NCI-H524 (cell line): Measurements from ENCODE around the gene USP48.

Experiments used
- DNase-seq, 2 experiments: peaks; one replicate each; lab custom pipeline; 2025; lab: John Stamatoyannopoulos, UW

Gene USP48

GRCh38 chr1:21668232-21668950 lies 114.6 kb downstream of the USP48 start:
- peak in 1 of 2 experiments; percentile 14 for DNase-seq

DNA sequence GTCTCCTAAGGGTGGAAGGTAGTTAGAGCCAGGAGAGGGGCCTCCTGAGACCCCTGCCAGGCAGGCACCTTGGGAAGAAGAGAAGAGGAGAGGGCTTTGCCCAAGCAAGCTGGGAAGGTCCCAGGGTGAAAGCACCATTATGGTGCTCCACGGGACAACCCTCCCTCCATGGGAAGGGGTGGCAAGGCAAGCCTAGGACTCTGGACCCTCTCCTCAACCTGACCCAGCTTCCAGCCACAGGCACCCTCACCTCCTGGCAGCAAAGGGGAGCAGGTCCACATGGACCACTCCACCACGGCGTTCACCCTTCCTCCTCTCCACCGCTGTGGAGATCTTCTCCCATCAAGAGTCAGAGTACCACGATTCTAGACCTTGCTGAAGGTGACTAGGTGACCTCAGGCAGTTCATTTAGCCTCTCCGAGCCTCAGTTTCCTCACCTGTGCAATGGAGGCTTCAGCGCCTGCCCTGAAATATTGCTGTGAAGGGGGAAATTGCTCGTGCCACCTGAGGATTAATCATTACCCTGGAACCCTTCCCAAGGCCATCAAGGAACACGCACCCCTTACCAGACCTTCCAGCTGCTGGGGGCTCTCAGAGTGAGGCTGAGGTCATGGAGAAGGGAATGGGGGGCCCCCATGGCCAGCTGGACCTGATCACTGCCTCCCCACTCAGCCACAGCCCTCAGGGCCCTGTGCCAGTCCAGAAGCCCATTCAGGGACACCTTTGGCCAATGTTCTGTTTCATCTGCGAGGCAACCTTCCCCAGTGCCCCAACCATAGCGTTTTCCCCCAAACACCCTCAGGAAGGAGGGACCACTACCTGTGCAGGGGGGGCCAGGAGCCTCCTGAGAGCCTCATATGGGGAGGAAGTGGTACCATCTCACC lies 115.4 kb downstream of the USP48 start:
- DNase-seq = no peak

- peak; percentile 19 to 70 for DNase-seq
Observed at GRCh38 chr1:21666576-21667320, 116.2 kb downstream of the USP48 start.

DNA sequence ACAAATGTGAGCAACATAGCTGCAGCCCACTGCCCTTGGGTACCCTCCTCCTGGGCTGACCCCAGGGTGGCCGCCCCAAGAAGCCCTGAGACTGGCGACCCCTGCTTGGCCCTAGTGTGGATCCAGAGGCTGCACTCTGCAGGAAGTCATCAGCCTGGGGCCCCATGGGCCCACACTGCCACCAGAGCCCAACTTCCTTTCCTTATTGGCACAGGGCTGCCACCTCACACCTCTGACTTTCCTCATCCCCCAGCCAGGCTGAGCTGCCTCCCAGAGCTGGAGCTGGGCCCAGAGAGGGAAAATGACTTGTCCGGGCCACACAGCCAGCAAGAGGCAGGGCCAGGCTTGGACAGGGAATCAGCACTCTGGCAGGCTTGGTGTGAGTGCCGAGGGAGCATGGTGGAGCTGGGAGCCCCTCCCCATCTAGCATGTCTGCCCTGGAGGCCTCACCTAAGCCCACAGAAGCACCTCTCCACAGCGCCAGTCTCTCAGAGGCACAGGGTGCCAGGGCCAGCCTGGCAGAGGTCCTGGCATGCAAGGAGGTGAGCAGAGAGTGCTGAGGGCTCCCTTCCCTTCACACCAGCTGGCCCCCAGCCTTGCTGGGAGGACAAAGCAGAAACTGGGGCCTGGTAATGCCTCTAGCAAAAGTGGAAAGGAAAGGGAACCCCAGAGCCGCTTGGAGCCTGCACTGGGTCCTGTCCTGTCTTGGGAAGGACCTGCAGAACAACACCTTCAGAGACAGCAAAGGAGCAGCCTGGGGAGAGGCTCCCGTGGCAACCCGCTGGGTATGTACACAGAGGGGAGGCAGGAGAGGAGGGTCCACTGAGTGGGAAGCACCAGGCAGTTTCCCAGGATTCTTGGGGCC lies 117.0 kb downstream of the USP48 start:
- DNase-seq = no peak

DNA sequence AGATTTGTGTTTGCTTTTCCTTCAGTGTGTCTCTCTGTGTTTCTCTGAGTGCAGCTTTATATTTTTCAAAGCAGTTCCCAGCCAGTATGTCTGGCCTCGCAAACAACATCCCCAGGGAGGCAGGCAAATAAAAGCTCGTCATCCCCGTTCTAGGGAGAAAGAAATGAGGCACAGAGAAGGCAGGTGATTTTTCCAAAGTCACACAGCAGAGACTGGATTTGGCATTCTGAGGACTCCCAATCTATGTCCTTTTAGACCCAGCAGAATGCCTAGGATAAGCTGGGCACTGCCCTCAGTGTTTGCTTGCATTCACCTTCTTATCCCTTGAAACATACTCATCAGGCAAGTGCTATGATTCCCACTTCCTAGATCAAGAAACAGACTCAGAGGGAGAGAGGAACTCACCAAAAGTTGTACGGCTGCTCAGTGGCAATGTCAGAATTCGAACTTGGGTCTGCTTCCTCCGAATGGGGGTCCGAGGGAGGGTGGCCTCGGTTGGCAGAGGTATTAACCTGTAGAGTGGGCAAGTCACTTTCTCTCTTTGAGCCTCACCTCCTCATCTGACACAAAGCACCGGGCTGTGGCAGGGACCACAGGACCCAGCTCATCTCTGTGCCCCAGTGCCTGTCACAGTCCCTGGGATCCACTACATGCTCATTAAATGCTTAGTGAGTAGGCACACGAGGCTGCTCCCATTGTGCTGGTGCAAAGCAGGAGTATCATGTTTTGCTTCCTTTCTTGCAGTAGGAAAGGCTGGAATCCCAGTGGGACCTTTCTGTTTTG lies 118.0 kb downstream of the USP48 start:
- DNase-seq = no peak

GRCh38 chr1:21663951-21664805 lies 118.8 kb downstream of the USP48 start:
- no peak for DNase-seq

GRCh38 chr1:21663248-21663950 lies 119.5 kb downstream of the USP48 start:
- no peak for DNase-seq

DNA sequence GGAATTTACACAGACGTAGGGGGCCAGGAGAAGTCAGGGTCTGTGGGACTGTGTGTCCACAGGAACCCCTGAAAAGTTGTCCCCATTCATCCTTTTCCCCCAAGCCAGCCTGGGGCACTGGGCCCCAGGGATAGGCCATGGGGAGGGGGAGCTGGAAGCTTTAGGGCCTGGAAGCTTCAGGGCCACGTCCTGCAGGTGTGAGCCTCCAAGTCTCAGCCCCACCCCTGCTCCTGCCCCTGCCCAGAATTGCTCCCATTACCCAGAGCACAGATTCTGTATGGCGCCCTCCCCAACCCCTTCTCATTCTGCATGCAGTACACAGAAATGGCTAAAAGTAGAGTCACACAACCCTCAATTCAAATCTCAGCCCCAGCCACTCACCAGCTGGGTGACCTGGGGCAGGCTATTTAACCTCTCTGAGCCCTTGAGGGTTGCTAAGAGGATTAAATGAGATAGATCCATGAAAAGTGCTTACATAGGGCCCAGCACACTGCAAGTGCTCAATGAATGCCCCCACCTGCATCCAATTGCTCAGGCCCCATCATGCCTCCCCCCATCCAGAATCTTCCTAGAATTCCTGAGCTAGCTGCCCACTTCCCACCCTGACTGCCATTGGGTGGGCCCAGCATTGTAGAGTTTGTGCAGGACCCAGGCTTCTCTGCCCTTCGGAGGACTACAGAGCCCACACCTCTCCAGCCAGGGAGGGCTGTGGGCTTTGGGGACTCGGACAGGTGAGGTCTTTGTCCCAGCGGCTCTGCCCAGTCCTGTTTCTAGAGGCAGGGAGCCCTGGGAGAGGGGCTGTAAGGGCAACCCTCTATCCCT lies 120.3 kb downstream of the USP48 start:
- DNase-seq = no peak

DNA sequence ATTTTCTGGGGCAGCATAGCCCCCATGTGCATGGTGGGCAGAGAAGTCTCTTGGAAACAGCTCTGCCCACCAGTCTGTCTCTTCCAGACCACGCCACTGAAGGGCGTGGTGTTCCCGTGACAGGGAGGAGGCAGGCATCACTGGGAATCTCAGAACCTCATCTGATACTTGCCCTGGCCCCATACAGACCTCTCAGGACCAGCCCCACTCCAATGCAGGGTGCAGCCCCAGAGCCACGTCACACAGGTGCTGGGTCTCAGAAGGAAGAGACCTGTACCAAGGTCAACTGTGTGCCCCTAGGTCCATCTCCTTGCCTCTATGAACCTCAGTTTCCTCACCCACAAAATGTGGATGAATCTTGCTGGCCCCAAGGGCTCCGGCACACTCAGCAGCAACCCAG lies 121.1 kb downstream of the USP48 start:
- no peak for DNase-seq

GRCh38 chr1:21659924-21660326 lies 123.0 kb downstream of the USP48 start:
- peak in 1 of 2 experiments; percentile 25 for DNase-seq

DNA sequence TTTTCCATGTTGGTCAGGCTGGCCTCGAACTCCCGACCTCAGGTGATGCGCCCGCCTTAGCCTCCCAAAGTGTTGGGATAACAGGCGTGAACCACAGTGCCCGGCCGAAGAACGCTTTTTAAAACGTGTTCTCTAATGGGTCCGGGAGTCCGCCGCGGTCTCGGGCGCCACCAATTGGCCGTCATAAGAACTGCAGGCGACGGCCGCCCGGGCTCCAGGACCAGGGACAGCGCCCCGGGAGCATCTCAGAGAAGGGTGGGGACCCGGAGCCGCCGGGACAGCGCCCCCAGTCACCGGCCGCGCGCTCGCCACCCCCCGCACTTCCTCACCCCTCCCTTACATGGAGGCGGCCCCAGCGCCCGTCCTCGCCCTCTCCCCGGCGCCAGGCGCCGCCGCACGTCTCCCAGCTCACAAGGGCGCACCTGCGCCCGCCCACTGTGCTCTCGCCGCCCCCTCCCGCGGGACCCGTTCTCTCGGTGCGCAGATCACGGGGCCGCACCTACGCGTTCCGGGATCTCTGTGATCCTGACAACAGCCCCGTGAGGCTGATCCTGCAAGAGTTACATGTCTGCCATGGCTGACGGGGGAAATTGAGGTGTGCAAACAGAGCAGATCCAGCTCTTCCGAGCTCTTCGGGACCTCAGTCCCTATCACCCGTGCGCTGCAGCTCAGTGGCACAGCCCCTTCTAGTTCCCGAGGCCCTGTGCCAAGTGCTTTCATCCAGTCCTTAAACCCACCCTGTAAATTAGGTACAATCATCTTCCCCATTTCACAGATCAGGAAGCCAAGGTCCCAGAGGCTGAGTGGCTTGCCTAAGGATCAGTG lies 123.6 kb downstream of the USP48 start:
- peak; percentile 63 to 71 for DNase-seq

GRCh38 chr1:21657456-21658190 lies 125.3 kb downstream of the USP48 start:
- DNase-seq = no peak

DNA sequence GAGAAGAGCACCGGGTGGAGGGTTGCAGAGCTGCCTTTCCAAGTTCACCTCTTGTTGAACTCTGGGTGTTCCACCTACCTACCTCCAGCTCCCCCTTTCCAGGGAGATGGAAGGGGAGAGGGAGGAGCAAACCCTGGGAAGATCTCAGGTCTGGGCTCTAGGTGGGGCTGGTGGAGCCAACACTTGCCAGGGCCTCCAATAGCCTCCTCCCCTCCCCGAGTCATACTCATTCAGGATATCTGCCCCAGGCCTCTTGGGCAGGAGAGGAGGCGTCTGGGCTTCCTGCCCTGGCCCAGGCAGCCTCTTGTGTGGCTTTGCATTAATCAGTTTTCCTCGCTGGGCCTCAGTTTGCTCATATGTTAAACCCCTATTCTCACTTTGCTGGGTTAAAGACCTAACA lies 127.2 kb downstream of the USP48 start:
- DNase-seq = peak in 1 of 2 experiments; percentile 26

GRCh38 chr1:21655259-21655658 lies 127.7 kb downstream of the USP48 start:
- DNase-seq = no peak

GRCh38 chr1:21654209-21654608 lies 128.7 kb downstream of the USP48 start:
- no peak for DNase-seq

DNA sequence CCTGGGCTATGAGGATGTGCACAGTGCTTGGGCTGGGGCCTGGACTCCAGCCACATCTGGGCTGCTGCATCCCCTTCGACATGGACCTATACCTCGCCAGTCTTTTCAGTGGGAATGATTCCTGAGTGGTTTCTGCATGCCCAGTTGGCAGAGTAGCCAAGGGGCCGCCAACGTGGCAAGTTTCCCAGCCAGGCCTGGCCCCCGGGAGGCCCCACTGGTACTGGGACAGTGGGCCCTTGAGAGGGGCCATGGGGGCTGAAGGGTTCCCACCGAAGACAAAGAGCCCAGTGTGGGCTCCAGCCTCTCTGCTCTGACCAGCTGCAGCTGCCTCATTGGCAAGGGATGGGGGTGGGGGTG lies 129.2 kb downstream of the USP48 start:
- DNase-seq = no peak
